GM12864 (cell line): Measurements from ENCODE around the gene EPHA7.

Experiments used
- DNase-seq: peaks from one replicate; pipeline ENCODE4 v3.0.0-alpha.2; 2011; ENCODE audit warnings: low read depth
- H3K4me3 ChIP-seq: 2 replicates; pipeline ENCODE4 v1.5.1; 2011; ENCODE audit warnings: mild to moderate bottlenecking, low read depth, low read length, control low read depth
- CTCF ChIP-seq: IDR thresholded peaks from 2 replicates; pipeline ENCODE4 v1.5.1; 2011; ENCODE audit warnings: low read depth, mild to moderate bottlenecking, moderate library complexity, low read length, control low read depth, inconsistent platforms; ENCODE audit errors: missing control alignments

The EPHA7 gene

GRCh38 chr6:93266116-93266817 lies 153.1 kb downstream of the EPHA7 start:
- DNase-seq: no peak
- H3K4me3 ChIP-seq: no peak overlapping the region
- no peak for TF ChIP-seq CTCF

GRCh38 chr6:93260881-93261280 lies 158.5 kb downstream of the EPHA7 start:
- no peak for DNase-seq
- H3K4me3 ChIP-seq: no peak overlapping the region
- TF ChIP-seq CTCF: no peak

- DNase-seq: no peak
- no peak overlapping the region for H3K4me3 ChIP-seq
- TF ChIP-seq CTCF: no peak
Measured at GRCh38 chr6:93259332-93259731, 160.0 kb downstream of the EPHA7 start.

GRCh38 chr6:93252930-93253329 lies 166.4 kb downstream of the EPHA7 start:
- no peak overlapping the region for H3K4me3 ChIP-seq
- TF ChIP-seq CTCF: no peak
- DNase-seq: no peak

- no peak overlapping the region for H3K4me3 ChIP-seq
- TF ChIP-seq CTCF: no peak
- no peak for DNase-seq
Measured at GRCh38 chr6:93248631-93249030, 170.7 kb downstream of the EPHA7 start.

GRCh38 chr6:93243231-93243778 lies 176.1 kb downstream of the EPHA7 start:
- no peak for DNase-seq
- TF ChIP-seq CTCF: no peak
- no peak overlapping the region for H3K4me3 ChIP-seq

- no peak for DNase-seq
- no peak overlapping the region for H3K4me3 ChIP-seq
- no peak for TF ChIP-seq CTCF
Measured at GRCh38 chr6:93242049-93242448, 177.3 kb downstream of the EPHA7 start.
